Activated T-cell treated with anti-CD3 and anti-CD28 coated beads for 1 hour (primary cell): Measurements from ENCODE around the gene CXorf49B.

Source experiments
- DNase-seq: peaks from one replicate; pipeline ENCODE4 v3.0.0-alpha.2; 2020; ENCODE audit warnings: low read depth

Gene CXorf49B

GRCh38 chrX:71815906-71816156 is 52.7 kb downstream of the CXorf49B start:
- DNase-seq = no peak
